PC-9 (cell line): ENCODE data around the gene UBE2L3. TPM values are rescaled to one million over a fixed set of nuclear protein-coding genes. Genes with fewer than 3 reads are reported as not detected.

Experiments
- BruUV-seq: library from RNA; stranded (reverse); fragments of 400-500 nt; replicated peaks from 2 replicates; lab custom pipeline; 2021; lab: Mats Ljungman, UMichigan
- CTCF ChIA-PET: fragments of 300-600 bp; sonication (Branson Sonifier 250); formaldehyde crosslinking; loops from one replicate; lab custom pipeline; 2022; ENCODE audit warnings: antibody characterized with exemption; lab: Charles Lee
- POLR2A ChIA-PET: fragments of 300-600 bp; sonication (Branson Sonifier 250); formaldehyde crosslinking; loops from one replicate; lab custom pipeline; 2022; ENCODE audit warnings: antibody characterized with exemption; ENCODE audit not compliant: unreplicated experiment; lab: Charles Lee
- DNase-seq, 2 experiments: peaks; one replicate each; pipeline versions ENCODE4 v3.0.0 to v3.0.0-alpha.2; 2015 to 2022; ENCODE audit warnings: mixed read lengths in 1 of 2
- H2AFZ ChIP-seq: fragments of 200-600 bp; sonication (generic); 2 replicates; pipeline ENCODE4 v1.8.1; 2017; ENCODE audit warnings: antibody characterized with exemption
- H3F3A ChIP-seq: fragments of 200-600 bp; sonication (generic); 2 replicates; pipeline ENCODE4 v1.8.1; 2017; ENCODE audit warnings: antibody characterized with exemption, mild to moderate bottlenecking, low read depth; ENCODE audit not compliant: insufficient read depth
- H3K27ac ChIP-seq: fragments of 200-600 bp; sonication (generic); 2 replicates; pipeline ENCODE4 v1.6.1; 2016; ENCODE audit warnings: mixed run types
- H3K27me3 ChIP-seq: fragments of 200-600 bp; sonication (generic); 2 replicates; pipeline ENCODE4 v1.6.1; 2016; ENCODE audit warnings: low read depth, mixed run types; ENCODE audit not compliant: insufficient read depth
- H3K36me3 ChIP-seq: fragments of 200-600 bp; sonication (generic); 2 replicates; pipeline ENCODE4 v1.6.1; 2016; ENCODE audit warnings: low read depth, mixed run types
- H3K4me1 ChIP-seq: fragments of 200-600 bp; sonication (generic); replicated peaks from 2 replicates; pipeline ENCODE4 v1.6.1; 2016; ENCODE audit warnings: mixed run types; ENCODE audit not compliant: insufficient read depth
- H3K4me2 ChIP-seq: fragments of 200-600 bp; sonication (generic); 2 replicates; pipeline ENCODE4 v1.6.1; 2017; ENCODE audit warnings: mixed run types
- H3K4me3 ChIP-seq: fragments of 200-600 bp; sonication (generic); 2 replicates; pipeline ENCODE4 v1.6.1; 2016; ENCODE audit warnings: mixed run types
- H3K79me2 ChIP-seq: fragments of 200-600 bp; sonication (generic); 2 replicates; pipeline ENCODE4 v1.6.1; 2017; ENCODE audit warnings: low read depth, mixed run types
- H3K9me2 ChIP-seq: fragments of 200-600 bp; sonication (generic); 2 replicates; pipeline ENCODE4 v1.8.1; 2017; ENCODE audit warnings: mild to moderate bottlenecking; ENCODE audit not compliant: insufficient read depth
- H3K9me3 ChIP-seq: fragments of 200-600 bp; sonication (generic); 2 replicates; pipeline ENCODE4 v1.8.1; 2016; ENCODE audit warnings: low read depth; ENCODE audit not compliant: insufficient read depth
- H4K20me1 ChIP-seq: fragments of 200-600 bp; sonication (generic); 2 replicates; pipeline ENCODE4 v1.8.1; 2017; ENCODE audit not compliant: insufficient read depth
- EZH2 ChIP-seq: fragments of 200-600 bp; sonication (generic); IDR thresholded peaks from 2 replicates; pipeline ENCODE4 v1.8.0; 2017; ENCODE audit warnings: antibody characterized with exemption, low read depth
- intact Hi-C: fragments of 100-400 bp; cut with micrococcal nuclease; formaldehyde crosslinking; loops from one replicate; pipeline ENCODE4 v1.10.0; 2022; ENCODE audit not compliant: unreplicated experiment
- total RNA-seq: library from RNA; stranded (reverse); gene quantifications from 2 replicates; pipeline ENCODE4 v1.2.3, GENCODE V29; 2021
- TF ChIP-seq, protein P1 (sequence below): fragments of 200-600 bp; sonication (generic); conservative IDR thresholded peaks from 2 replicates; pipeline ENCODE4 v1.6.1; 2017; ENCODE audit warnings: mixed run types, antibody characterized with exemption, mild to moderate bottlenecking, moderate library complexity

UBE2L3 gene
- total RNA-seq, 1 experiment from 2014 or later: 55.8 TPM

DNA sequence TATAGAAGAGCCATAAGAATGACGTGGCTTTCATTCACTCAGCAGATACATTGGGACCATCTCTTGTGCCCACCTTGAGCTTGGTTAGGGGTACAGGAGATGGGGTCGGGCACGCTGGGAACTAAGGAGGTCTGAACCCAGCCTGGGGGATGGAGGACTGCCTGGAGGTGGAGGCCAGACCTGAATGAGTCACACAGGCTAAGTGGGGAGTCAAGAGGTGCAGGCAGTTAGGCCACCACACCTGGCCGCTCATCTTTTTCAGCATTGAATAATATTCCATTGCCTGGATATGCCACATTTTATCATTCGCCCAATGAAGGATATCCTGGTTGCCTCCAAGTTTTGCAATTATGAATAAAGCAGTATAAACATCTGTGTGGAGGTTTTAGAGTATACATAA lies 94.5 kb downstream of the UBE2L3 start:
- POLR2A ChIA-PET: no interaction called here

DNA sequence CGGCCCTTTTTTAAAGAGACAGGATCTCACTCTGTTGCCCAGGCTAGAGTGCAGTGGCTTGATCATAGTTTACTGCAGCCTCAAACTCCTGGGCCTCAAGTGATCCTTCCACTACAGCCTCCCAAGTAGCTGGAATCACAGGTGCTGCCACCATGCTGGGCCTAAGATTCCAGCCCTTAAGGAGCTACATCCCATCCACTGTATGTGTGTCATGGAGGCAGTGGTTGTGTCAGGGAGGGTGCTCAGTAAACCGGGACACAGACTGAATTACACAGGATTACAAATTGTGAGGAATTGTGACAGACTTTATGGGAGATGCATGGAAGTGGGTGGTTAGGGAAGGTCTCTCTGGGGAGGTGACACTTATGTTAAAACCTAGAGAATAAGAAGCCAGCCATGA lies 96.2 kb downstream of the UBE2L3 start:
- Histone ChIP-seq H3K4me3 (no peak overlapping the region), H3K27me3 (no peaks in the 10 kb centered on the region), H3K9me2 (no peaks in the 10 kb centered on the region), H3K79me2 (peaks cover 17% of the 10 kb centered on the region), H3K4me1 (0 out of 2 replicates have a peak, but pooled peaks cover 4% of the 10 kb centered on the region), H3K4me2 (no peak overlapping the region), H3K27ac (no peak overlapping the region), H4K20me1 (no peaks in the 10 kb centered on the region), H2AFZ (no peak overlapping the region), H3K36me3 (no peaks in the 10 kb centered on the region), H3K9me3 (no peaks in the 10 kb centered on the region), H3F3A (no peaks in the 10 kb centered on the region)
- BruUV-seq: no TSS peak
- intact Hi-C loops: no loop called here
- POLR2A ChIA-PET: no interaction called here
- DNase-seq: no peak
- CTCF ChIA-PET: no interaction called here
- no peak for TF ChIP-seq EZH2
- TF ChIP-seq, protein P1, sequence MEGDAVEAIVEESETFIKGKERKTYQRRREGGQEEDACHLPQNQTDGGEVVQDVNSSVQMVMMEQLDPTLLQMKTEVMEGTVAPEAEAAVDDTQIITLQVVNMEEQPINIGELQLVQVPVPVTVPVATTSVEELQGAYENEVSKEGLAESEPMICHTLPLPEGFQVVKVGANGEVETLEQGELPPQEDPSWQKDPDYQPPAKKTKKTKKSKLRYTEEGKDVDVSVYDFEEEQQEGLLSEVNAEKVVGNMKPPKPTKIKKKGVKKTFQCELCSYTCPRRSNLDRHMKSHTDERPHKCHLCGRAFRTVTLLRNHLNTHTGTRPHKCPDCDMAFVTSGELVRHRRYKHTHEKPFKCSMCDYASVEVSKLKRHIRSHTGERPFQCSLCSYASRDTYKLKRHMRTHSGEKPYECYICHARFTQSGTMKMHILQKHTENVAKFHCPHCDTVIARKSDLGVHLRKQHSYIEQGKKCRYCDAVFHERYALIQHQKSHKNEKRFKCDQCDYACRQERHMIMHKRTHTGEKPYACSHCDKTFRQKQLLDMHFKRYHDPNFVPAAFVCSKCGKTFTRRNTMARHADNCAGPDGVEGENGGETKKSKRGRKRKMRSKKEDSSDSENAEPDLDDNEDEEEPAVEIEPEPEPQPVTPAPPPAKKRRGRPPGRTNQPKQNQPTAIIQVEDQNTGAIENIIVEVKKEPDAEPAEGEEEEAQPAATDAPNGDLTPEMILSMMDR: no peak

More for the DNA sequence above, 94.5 kb downstream of the UBE2L3 start:
- no peak for DNase-seq
- no peak for TF ChIP-seq EZH2
- TF ChIP-seq, protein P1: no peak
- H3K79me2 ChIP-seq: peaks cover 6% of the 10 kb centered on the region; the same call in 1 of the 2 replicates
- peaks cover 2% of the 10 kb centered on the region; the same call in 1 of the 2 replicates for H3F3A ChIP-seq
- no peak overlapping the region for H3K4me2 ChIP-seq
- no peaks in the 10 kb centered on the region for H4K20me1 ChIP-seq
- H3K36me3 ChIP-seq: no peaks in the 10 kb centered on the region
- H3K4me1 ChIP-seq: no peaks in the 10 kb centered on the region
- CTCF ChIA-PET: no interaction called here
- intact Hi-C loops: no loop called here
- H3K4me3 ChIP-seq: no peak overlapping the region
- H3K9me2 ChIP-seq: no peaks in the 10 kb centered on the region
- no peak overlapping the region for H2AFZ ChIP-seq
- no peak overlapping the region for H3K27ac ChIP-seq
- BruUV-seq: no TSS peak
- no peaks in the 10 kb centered on the region for H3K27me3 ChIP-seq
- H3K9me3 ChIP-seq: no peaks in the 10 kb centered on the region

DNA sequence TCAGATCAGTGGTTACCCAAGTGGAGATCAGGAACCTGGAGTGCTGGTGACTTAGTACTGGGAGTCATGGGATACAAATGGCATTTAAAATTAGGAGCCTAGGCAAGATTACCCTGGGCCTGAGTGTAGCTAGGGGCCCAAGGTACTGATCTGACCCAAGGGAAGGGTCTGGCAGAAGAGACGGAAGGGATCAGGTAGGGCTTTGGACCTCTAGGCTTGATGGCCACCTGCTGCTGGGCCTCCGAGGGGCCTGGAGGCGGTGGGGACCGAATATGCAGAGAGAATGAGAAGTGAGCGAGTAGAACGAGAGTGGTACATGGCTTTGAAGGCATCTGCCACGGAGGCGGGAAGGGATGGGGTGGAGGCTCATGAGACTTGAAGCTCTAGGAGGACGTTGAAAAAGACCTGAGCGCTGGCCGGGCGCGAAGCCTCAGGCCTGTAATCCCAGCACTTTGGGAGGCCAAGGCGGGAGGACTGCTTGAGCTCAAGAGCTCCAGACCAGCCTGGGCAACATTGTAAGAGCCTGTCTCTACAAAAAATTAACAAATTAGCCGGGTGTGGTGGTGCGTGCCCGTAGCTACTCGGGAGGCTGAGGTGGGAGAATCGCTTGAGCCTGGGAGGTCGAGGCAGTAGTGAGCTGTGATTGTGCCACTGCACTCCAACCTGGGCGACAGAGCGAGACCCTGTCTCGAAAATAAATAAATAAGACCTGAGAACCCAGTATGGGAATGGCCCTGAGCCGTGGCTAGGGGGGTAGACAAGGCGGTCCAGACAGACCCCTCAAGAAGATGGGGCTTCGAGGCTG lies 97.7 kb downstream of the UBE2L3 start:
- POLR2A ChIA-PET: no interaction called here
- Histone ChIP-seq H3K36me3 (no peaks in the 10 kb centered on the region), H3F3A (no peaks in the 10 kb centered on the region; the same call in 1 of the 2 replicates), H3K4me2 (peak overlapping the region; percentile 86), H3K79me2 (peaks cover 21% of the 10 kb centered on the region), H3K9me2 (no peaks in the 10 kb centered on the region), H3K27ac (peak overlapping the region; percentile 56; the same call in 1 of the 2 replicates), H3K4me1 (peaks cover 14% of the 10 kb centered on the region), H3K27me3 (no peaks in the 10 kb centered on the region), H3K4me3 (peak overlapping the region; percentile 92), H4K20me1 (peaks cover 8% of the 10 kb centered on the region; the same call in 1 of the 2 replicates), H2AFZ (peak overlapping the region; percentile 84; the same call in 1 of the 2 replicates), H3K9me3 (no peaks in the 10 kb centered on the region)
- CTCF ChIA-PET: interaction anchor here (0.6 kb wide), 1 partner anchor 718 kb away, joined by 3 read pairs; no protein-coding TSS in a partner anchor
- no peak for DNase-seq
- intact Hi-C loops: no loop called here
- no TSS peak for BruUV-seq
- TF ChIP-seq, protein P1: no peak
- TF ChIP-seq EZH2: no peak
